CD14-positive monocyte (primary cell): Measurements from ENCODE around the gene KRTAP5-4. TPM values are rescaled to one million over a fixed set of nuclear protein-coding genes. Genes with fewer than 3 reads are reported as not detected.
A peak's percentile ranks its signal among the peaks of the same experiment; 100 is the strongest.

Experiments used
- DNase-seq, 3 donors: peaks; one replicate each; pipeline ENCODE4 v3.0.0-alpha.2; 2011 to 2022
- H2AFZ ChIP-seq: 2 replicates; pipeline ENCODE4 v1.6.0; 2012; ENCODE audit warnings: mild to moderate bottlenecking, low read depth, low read length, inconsistent platforms; ENCODE audit not compliant: insufficient read depth, poor library complexity, severe bottlenecking
- H3K27ac ChIP-seq, 2 donors: 1 replicate in 1 of 2; 2 replicates in 1 of 2; pipeline ENCODE4 v1.5.1; 2012 to 2013; ENCODE audit warnings: low read length in 2 of 2, control low read depth in 1 of 2, inconsistent platforms in 1 of 2, low read depth in 1 of 2, mild to moderate bottlenecking in 1 of 2
- H3K27me3 ChIP-seq, 2 donors: one replicate each; pipeline versions ENCODE4 v1.6.0 to v1.6.1; 2011 to 2013; ENCODE audit warnings: low read length in 2 of 2; ENCODE audit not compliant: control insufficient read depth in 2 of 2, insufficient read depth in 2 of 2
- H3K36me3 ChIP-seq, 2 donors: replicated peaks in 1 of 2; 1 replicate in 1 of 2; 2 replicates in 1 of 2; pipeline versions ENCODE4 v1.5.1 to v1.6.1; 2012 to 2013; ENCODE audit warnings: low read length in 2 of 2, control low read depth in 1 of 2, inconsistent platforms in 1 of 2, mild to moderate bottlenecking in 1 of 2; ENCODE audit not compliant: insufficient read depth in 2 of 2, control insufficient read depth in 1 of 2
- H3K4me1 ChIP-seq, 2 donors: 1 replicate in 1 of 2; 2 replicates in 1 of 2; pipeline versions ENCODE4 v1.5.1 to v1.6.1; 2012 to 2013; ENCODE audit warnings: low read length in 2 of 2, control low read depth in 1 of 2, inconsistent platforms in 1 of 2, mild to moderate bottlenecking in 1 of 2, moderate library complexity in 1 of 2; ENCODE audit not compliant: insufficient read depth in 2 of 2, control insufficient read depth in 1 of 2
- H3K4me2 ChIP-seq: replicated peaks from 2 replicates; pipeline ENCODE3; 2012; ENCODE audit warnings: low read length, moderate library complexity, mild to moderate bottlenecking; ENCODE audit not compliant: poor library complexity, severe bottlenecking; ENCODE audit errors: extremely low read depth
- H3K4me3 ChIP-seq, 3 experiments: fragments of 200-600 bp in 1 of 3; sonication (generic) in 1 of 3; replicated peaks in 1 of 3; 1 replicate in 2 of 3; 2 replicates in 1 of 3; pipeline ENCODE4 v1.5.1; 2011 to 2013; ENCODE audit warnings: low read length in 3 of 3, mild to moderate bottlenecking in 3 of 3, control low read depth in 2 of 3, low read depth in 2 of 3, inconsistent platforms in 1 of 3, moderate library complexity in 1 of 3
- H3K79me2 ChIP-seq: 2 replicates; pipeline ENCODE4 v1.6.0; 2012; ENCODE audit warnings: mild to moderate bottlenecking, control low read depth, inconsistent platforms, low read length, moderate library complexity; ENCODE audit not compliant: insufficient read depth
- H3K9ac ChIP-seq: 2 replicates; pipeline ENCODE4 v1.6.0; 2017; ENCODE audit warnings: low read length, mild to moderate bottlenecking; ENCODE audit not compliant: insufficient read depth, poor library complexity, severe bottlenecking
- H3K9me3 ChIP-seq, 2 donors: replicated peaks in 1 of 2; 1 replicate in 1 of 2; 2 replicates in 1 of 2; pipeline versions ENCODE4 v1.5.1 to v1.6.1; 2012 to 2013; ENCODE audit warnings: low read length in 2 of 2, control low read depth in 1 of 2; ENCODE audit not compliant: control insufficient read depth in 1 of 2, insufficient read depth in 1 of 2
- H4K20me1 ChIP-seq: 2 replicates; pipeline ENCODE4 v1.6.0; 2012; ENCODE audit warnings: mild to moderate bottlenecking, low read length, control low read depth, moderate library complexity; ENCODE audit not compliant: insufficient read depth
- H3K27ac Mint-ChIP-seq, 7 donors: one replicate each; pipeline ENCODE4 v1.8.0; 2020; ENCODE audit warnings: mild to moderate bottlenecking in 7 of 7, mixed read lengths in 7 of 7, moderate library complexity in 6 of 7, inconsistent platforms in 2 of 7
- H3K27me3 Mint-ChIP-seq, 3 donors: one replicate each; pipeline ENCODE4 v1.8.0; 2021 to 2022; ENCODE audit warnings: low read depth in 3 of 3, mild to moderate bottlenecking in 3 of 3, mixed read lengths in 3 of 3, moderate library complexity in 3 of 3, inconsistent platforms in 1 of 3
- H3K36me3 Mint-ChIP-seq, 2 donors: one replicate each; pipeline ENCODE4 v1.8.0; 2020; ENCODE audit warnings: mixed read lengths in 2 of 2, inconsistent platforms in 1 of 2, mild to moderate bottlenecking in 1 of 2
- H3K4me1 Mint-ChIP-seq: one replicate; pipeline ENCODE4 v1.8.0; 2020; ENCODE audit warnings: mild to moderate bottlenecking, mixed read lengths
- H3K4me3 Mint-ChIP-seq, 2 donors: one replicate each; pipeline ENCODE4 v1.8.0; 2020; ENCODE audit warnings: mild to moderate bottlenecking in 2 of 2, mixed read lengths in 2 of 2, moderate library complexity in 1 of 2
- H3K9me3 Mint-ChIP-seq, 7 donors: one replicate each; pipeline ENCODE4 v1.8.0; 2020 to 2022; ENCODE audit warnings: mixed read lengths in 7 of 7, mild to moderate bottlenecking in 6 of 7, moderate library complexity in 6 of 7, inconsistent platforms in 2 of 7
- WGBS: methylation state at CpG from one replicate; pipeline ENCODE4 v1.1.5; 2013; ENCODE audit warnings: missing lambda C conversion rate; ENCODE audit not compliant: insufficient coverage; 5-methylcytosine and 5-hydroxymethylcytosine counted together
- intact Hi-C, 2 donors: fragments of 100-400 bp; cut with micrococcal nuclease; formaldehyde crosslinking; loops; one replicate each; pipeline versions ENCODE4 v1.15.0 to v1.15.1; 2023
- polyA plus RNA-seq, 3 donors: library from polyadenylated mRNA; depleted of rRNA in 1 of 3; unstranded in 2 of 3; stranded (reverse) in 1 of 3; fragments of 300-500 nt in 2 of 3; fragments of >200 nt in 1 of 3; fragmentation: Illumina TruSeq in 2 of 3; gene quantifications; 1 replicate in 2 of 3; 2 replicates in 1 of 3; pipeline ENCODE4 v1.2.3, GENCODE V29; 2012 to 2021
- TF ChIP-seq, protein P1 (sequence below): fragments of 200-600 bp; IDR thresholded peaks from one replicate; pipeline ENCODE4 v1.8.0; 2022; ENCODE audit warnings: antibody characterized with exemption, mild to moderate bottlenecking

Gene KRTAP5-4
- polyA plus RNA-seq, 3 donors, result not detected

GRCh38 chr11:1653541-1654387 is 31.8 kb upstream of the KRTAP5-4 start:
- H3K27ac Mint-ChIP-seq, result no peak overlapping the region
- 89% methylated on average over 13 of the region's 14 CpGs for WGBS
- no peak for DNase-seq
- Histone ChIP-seq H3K36me3 (no peaks in the 10 kb centered on the region), H3K27ac (no peak overlapping the region), H3K4me3 (no peak overlapping the region), H3K79me2 (no peaks in the 10 kb centered on the region), H3K9me3 (no peaks in the 10 kb centered on the region), H3K9ac (no peak overlapping the region), H3K4me1 (no peaks in the 10 kb centered on the region), H3K27me3 (peaks cover 0 to 18% of the 10 kb centered on the region in 2 donors), H4K20me1 (no peaks in the 10 kb centered on the region), H2AFZ (no peak overlapping the region), H3K4me2 (no peak overlapping the region)
- peaks cover 3% of the 10 kb centered on the region for H3K4me1 Mint-ChIP-seq
- intact Hi-C loops, result loop anchor here (2.0 to 5.0 kb wide), 3 partner anchors 39 to 504 kb away; no protein-coding TSS in a partner anchor
- no peaks in the 10 kb centered on the region for H3K36me3 Mint-ChIP-seq
- H3K27me3 Mint-ChIP-seq, result peaks cover 24 to 44% (median 25%) of the 10 kb centered on the region in 3 donors
- H3K4me3 Mint-ChIP-seq, result peak overlapping the region in 1 of 2 donors; percentile 51
- TF ChIP-seq, protein P1, sequence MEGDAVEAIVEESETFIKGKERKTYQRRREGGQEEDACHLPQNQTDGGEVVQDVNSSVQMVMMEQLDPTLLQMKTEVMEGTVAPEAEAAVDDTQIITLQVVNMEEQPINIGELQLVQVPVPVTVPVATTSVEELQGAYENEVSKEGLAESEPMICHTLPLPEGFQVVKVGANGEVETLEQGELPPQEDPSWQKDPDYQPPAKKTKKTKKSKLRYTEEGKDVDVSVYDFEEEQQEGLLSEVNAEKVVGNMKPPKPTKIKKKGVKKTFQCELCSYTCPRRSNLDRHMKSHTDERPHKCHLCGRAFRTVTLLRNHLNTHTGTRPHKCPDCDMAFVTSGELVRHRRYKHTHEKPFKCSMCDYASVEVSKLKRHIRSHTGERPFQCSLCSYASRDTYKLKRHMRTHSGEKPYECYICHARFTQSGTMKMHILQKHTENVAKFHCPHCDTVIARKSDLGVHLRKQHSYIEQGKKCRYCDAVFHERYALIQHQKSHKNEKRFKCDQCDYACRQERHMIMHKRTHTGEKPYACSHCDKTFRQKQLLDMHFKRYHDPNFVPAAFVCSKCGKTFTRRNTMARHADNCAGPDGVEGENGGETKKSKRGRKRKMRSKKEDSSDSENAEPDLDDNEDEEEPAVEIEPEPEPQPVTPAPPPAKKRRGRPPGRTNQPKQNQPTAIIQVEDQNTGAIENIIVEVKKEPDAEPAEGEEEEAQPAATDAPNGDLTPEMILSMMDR, result no peak
- H3K9me3 Mint-ChIP-seq, result no peaks in the 10 kb centered on the region

GRCh38 chr11:1652771-1653540 is 31.0 kb upstream of the KRTAP5-4 start:
- TF ChIP-seq, protein P1, result peak; percentile 98
- H3K27ac Mint-ChIP-seq, result no peak overlapping the region
- no peaks in the 10 kb centered on the region for H3K36me3 ChIP-seq
- H3K36me3 Mint-ChIP-seq, result no peaks in the 10 kb centered on the region
- H2AFZ ChIP-seq, result no peak overlapping the region
- WGBS, result 39% methylated on average over 33 of the region's 34 CpGs
- no peaks in the 10 kb centered on the region for H3K9me3 ChIP-seq
- intact Hi-C loops, result loop anchor here (2.0 to 5.0 kb wide), 3 partner anchors 39 to 504 kb away; no protein-coding TSS in a partner anchor
- no peak overlapping the region for H3K27ac ChIP-seq
- H3K4me1 Mint-ChIP-seq, result peaks cover 3% of the 10 kb centered on the region
- no peaks in the 10 kb centered on the region for H3K79me2 ChIP-seq
- H3K4me2 ChIP-seq, result no peak overlapping the region
- no peaks in the 10 kb centered on the region for H3K4me1 ChIP-seq
- no peaks in the 10 kb centered on the region for H3K9me3 Mint-ChIP-seq
- peak; percentile 51 to 61 (median 56) for DNase-seq
- no peak overlapping the region for H3K4me3 ChIP-seq
- no peaks in the 10 kb centered on the region for H4K20me1 ChIP-seq
- H3K27me3 Mint-ChIP-seq, result peaks cover 15 to 40% (median 19%) of the 10 kb centered on the region in 3 donors
- H3K27me3 ChIP-seq, result peaks cover 0 to 18% of the 10 kb centered on the region in 2 donors
- H3K4me3 Mint-ChIP-seq, result peak overlapping the region in 1 of 2 donors; percentile 51
- H3K9ac ChIP-seq, result no peak overlapping the region
